Anterior cingulate cortex (tissue), 58 donors: ENCODE measurements around the gene TIMM10B.
"Not testable (repeated sequence)": the region's sequence is repeated elsewhere in the genome, so short reads cannot be mapped to it uniquely, and the experiment has no call there.

Source experiments
- DNase-seq, 58 donors: peaks; one replicate each; lab custom pipeline; 2025; lab: John Stamatoyannopoulos, UW

TIMM10B gene

DNA sequence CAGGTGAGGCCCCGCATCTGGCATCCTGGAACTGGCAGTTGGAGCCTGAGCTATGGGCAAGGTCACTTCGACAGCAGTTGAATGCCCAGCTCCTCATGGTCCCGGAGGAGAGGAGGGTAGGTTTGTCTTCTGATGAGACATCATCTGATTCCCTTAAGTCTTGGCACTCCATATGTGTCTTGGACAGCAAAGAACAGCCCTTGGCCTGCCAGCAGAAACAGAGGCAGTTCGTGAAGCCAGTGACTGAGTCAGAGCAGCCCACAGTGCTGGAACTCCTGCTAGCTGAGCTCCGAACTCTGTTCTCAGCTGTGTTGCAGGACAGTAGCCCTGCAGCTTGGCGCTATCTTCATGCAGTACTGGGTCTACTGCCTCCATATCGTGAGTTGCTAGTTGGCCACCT, 16.8 kb downstream of the TIMM10B start:
- peak in 23 of 58 donors; percentile 4 to 69 (median 18) for DNase-seq

DNA sequence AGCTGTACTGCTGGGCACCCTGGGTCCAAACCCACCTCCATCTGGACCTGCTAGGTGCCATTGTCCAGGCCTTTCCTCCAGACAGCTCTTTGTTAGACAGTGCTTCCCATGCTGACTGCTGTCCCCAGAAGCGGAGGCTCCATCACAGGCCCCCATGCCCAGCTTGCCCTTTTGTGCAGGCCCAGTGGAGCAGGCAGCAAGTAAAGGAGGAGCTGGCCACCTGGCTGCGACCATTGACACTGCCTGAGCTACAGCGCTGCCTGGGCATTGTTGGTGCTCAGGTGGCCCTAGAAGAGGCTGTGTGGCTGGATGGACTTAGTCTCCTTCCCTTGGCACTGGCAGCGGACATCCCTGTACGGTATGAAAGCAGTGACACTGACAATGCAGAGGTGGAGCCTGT, 17.2 kb downstream of the TIMM10B start:
- DNase-seq = no peak

DNA sequence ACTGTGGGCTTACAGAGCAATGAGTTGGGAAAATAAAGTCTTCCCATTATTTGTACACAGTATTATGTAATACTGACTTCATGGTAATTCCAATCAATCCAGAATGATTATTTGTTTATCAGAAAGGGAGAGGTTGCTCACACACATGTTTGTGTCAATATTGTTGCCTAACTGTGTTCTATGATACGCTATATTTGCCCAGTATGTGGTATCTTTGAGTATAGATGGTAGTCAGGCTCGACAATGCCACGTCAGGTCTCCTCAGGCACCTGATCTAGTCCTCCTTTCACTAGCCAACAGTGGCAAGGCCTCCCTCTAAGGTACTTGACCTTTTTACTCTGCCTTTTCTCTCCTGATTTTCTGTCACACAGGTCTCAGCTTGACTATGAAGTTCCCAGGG, 21.1 kb downstream of the TIMM10B start:
- DNase-seq = no peak

DNA sequence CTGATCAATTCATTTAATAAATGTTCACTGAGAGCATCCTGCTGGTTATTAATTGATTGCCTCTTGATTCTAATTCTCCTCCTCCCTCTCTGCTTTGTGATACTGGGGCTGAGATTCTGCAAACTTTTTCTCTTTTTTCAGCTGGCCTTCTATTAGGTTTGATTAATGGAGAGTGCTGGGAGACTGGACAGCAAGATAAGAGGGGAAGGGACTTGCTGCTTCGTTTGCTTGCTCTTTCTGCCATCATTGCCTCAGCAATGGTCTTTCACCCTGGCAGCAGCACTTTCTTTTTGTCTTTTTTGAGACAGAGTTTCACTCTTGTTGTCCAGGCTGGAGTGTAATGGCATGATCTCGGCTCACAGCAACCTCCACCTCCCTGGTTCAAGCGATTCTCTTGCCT, 22.9 kb downstream of the TIMM10B start:
- DNase-seq = no peak

DNA sequence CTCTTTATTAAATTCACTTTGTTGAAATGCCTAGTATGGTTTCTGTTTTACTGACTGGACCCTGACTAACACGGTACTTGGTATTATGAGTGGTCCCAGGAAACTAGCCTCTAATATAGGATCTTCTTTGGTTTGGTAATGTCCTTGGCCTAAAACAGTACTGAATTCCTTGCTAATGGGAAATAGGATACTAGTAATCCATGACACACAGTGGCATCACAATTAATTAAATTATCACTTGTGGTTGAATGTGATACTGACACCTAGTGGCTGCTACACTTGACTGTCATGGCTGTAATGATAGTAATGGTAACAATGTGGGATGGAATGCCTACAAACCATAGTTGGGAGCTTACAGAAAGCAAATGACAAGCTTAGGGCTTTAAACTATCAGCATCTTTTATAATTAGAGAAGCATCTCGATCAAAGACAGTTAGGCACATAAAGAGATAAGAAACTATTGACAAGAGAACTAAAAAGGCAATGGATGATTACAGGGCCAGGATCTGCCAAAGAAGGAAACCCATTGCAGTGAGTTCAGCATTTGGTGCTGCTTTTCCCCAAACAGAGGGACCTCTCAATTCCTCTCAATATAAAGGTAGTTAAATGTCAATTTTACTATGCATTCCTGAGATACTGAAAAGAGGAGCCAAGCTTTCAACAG, 24.4 kb downstream of the TIMM10B start:
- DNase-seq = peak in 5 of 58 donors; percentile 2 to 21 (median 10)

DNA sequence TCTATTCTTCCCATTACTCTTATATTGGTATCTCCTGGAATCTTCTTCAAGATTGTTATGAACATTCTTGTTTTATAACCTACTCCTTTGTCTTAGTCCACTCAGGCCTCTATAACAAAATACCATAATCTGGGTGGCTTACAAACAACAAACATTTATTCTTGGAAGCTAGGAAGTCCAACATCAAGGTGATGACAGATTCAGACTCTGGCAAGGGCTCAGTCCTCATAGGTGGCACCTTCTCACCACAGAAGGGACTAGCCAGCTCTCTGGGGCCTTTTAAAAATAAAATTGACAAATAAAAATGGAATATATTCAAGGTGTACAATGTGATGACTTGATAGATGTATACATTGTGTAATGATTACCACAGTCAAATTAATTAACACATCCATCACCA, 35.6 kb downstream of the TIMM10B start:
- no peak for DNase-seq

DNA sequence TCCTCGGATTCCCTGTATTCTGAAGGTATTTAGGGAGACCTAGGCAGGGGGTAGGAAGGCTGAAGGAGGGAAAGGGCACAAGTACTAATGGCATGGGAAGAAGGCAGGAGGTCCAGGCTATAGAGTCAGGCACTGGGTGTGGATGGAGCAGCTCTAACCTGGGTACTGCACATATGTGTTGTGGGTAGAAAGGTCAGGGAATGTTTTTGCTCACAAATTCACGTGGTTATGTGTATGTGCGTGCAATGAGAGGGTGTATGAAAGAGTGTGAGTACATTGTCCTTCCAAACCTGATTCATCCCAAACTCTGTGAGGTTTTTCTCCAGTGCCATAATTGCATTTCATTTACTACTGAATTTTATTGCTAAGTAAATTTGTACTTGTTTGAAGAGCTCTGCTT, 39.0 kb downstream of the TIMM10B start:
- DNase-seq = no peak

DNA sequence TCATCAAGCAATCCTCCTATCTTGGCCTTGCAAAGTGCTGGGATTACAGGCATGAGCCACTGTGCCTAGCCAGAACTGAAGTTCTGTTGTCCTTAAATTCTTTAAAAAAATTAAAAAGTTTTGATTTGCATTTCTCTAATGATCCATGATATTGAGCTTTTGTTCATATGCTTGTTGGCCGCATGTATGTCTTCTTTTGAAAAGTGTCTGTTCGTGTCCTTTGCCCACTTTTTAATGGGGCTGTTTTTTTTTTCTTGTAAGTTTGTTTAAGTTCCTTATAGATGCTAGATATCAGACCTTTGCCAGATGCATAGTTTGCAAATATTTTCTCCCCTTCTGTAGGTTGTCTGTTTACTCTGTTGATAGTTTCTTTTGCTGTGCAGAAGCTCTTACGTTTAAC, 40.6 kb downstream of the TIMM10B start:
- DNase-seq = not testable (repeated sequence)

DNA sequence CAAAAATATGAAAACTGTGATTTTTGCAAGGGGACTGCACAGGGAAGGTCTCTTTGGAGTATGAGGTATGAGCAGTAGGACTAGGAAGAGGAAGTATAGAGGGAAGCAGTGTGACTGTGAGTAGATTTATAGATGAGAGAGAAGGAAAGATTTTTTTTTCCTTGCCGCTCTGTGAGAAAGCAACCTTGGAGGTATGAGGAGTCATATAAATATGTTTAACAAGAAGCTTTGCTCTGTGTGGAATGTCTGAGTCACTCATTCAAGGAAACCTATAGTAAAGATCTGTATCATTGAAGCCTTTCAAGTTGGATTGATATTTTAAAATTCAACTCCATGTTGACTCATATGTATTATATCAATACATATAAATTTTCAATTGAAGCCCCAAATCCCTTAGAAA, 42.0 kb downstream of the TIMM10B start:
- no peak for DNase-seq

DNA sequence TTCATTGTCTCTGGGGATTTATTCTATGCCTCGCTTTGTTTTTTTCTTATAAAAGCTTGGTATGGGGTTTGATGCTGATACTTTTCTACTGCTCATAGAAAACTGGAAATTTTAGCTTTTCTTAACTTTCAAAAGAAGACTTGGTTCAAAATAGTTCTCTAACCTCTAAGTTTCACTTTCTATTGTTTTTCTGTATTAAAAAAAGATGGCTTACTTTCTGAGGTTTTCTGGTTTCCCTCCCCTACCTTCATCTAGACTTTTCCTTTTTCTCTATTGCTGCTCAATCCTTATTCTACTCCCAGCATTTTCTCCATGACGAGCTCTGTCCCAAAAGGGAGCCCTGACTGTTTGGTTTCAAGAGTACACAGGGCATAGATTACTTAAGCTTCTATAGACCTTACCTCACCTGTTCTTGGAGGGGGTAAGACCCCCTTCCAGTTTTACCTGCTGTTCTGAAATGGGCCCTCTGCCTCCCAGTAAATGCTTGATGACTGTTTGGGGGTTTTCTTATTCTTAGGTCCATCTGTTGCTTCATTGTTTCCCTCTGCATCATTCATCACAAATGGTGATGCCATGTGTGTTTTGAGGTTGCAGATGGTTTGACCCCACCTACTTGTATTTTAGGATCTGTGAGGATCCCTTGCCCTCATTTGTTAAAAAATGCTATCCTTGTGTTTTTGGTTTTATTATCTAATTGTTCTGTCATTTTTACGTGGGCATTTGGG, 45.3 kb downstream of the TIMM10B start:
- DNase-seq = no peak

DNA sequence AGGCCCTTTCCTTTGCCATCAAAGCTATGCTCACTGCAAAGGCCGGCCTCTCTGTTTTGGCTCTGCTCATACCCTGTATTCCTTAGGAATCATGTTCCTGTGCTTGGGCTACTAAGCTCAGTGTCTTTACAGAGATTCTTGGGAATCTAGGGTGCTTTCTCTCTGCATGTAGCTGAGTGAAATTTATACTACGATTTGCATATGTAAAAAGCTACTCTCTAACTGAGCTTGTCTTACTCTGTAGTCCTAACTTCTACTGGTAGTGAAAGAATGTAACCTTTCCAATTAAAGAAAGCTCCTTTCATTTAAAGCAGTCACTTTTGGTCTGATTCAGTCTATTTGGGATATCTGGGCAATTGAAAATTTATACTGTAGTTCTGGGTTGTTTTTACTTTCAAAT, 48.0 kb downstream of the TIMM10B start:
- no peak for DNase-seq

DNA sequence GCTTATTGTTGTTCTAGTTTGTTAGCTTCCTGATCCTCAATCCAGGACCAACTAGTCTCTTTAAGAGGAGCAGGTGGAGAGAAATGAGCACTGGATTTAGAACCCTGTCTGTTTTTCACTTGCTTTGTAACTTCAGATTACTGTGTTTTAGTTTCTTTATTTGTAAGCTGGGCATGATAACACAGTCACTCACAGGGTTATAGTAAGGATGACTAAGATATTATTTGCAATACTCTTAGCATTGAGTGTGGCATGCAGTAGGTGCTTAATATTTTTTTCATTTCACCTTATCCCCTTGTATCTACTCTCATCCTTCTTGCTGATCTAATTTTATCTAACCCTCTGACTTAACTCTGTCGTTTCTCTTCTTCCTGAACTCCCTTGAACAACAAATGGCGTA, 49.5 kb downstream of the TIMM10B start:
- no peak for DNase-seq

DNA sequence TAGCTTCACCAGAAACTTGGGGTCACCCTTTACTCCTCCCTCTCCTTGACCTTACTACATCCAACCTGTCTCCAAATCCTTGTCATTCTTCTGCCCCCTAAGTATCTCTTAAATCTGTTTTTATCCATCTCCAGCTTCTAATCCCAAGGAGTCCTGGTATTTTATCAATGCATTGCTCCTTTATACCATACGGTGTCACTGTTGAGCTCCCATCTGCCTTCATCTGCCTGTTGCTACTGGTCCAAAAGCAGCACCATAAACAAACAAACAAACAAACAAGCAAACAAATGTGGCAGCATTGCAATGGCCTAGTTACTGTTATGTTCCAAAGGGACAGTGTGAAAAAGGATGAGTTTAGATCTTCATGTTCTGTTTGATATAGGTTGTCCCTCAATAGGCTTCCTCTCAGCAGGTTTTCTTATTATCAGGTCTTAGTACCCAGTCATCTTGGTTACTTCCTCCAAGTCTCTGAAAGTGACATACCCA, 50.0 kb downstream of the TIMM10B start:
- peak in 8 of 58 donors; percentile 8 to 59 (median 14) for DNase-seq
